AG04449 (cell line): ENCODE results near the gene IGF1R.

ENCODE experiments used
- CTCF ChIA-PET: fragments of 350-600 bp; formaldehyde crosslinking; extraction: SDS; loops from one replicate; lab custom pipeline; 2021; ENCODE audit warnings: antibody characterized with exemption; lab: Yijun Ruan, JAX
- POLR2A ChIA-PET: fragments of 400-600, 350-600 bp; formaldehyde crosslinking; extraction: SDS; loops from one replicate; lab custom pipeline; 2020; ENCODE audit warnings: antibody characterized with exemption, inconsistent platforms; lab: Yijun Ruan, JAX
- DNase-seq: peaks from one replicate; pipeline ENCODE4 v3.0.0-alpha.2; 2010; ENCODE audit warnings: low read depth, low spot score
- H3K4me3 ChIP-seq: 2 replicates; pipeline ENCODE4 v1.5.1; 2011; ENCODE audit warnings: low read depth, mild to moderate bottlenecking, control low read depth, low read length
- TF ChIP-seq, protein P1 (sequence below): IDR thresholded peaks from one replicate; pipeline ENCODE4 v1.5.1; 2011; ENCODE audit warnings: mild to moderate bottlenecking, moderate library complexity, low read length, control low read depth, inconsistent platforms; ENCODE audit not compliant: insufficient read depth; ENCODE audit errors: missing control alignments

The IGF1R gene

DNA sequence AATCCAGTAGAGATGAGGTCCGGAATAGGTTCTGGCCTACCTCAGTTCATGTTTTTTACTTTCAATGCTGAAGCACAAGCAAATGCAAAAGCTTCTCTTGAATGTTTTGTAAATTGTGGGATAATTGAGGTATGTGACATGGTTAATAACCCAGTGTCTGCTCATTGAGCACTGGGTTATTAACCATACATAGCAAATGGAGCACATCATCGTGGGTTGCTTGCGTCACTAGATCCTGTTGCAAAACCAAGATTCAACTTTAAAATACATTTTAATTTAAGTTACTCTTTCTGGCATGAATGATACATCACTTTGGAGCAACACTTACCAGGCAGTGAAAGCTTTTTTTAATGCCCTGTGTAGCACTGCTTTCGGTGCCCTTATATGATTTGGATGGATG lies 165.6 kb downstream of the IGF1R start:
- no peak overlapping the region for H3K4me3 ChIP-seq
- TF ChIP-seq, protein P1, sequence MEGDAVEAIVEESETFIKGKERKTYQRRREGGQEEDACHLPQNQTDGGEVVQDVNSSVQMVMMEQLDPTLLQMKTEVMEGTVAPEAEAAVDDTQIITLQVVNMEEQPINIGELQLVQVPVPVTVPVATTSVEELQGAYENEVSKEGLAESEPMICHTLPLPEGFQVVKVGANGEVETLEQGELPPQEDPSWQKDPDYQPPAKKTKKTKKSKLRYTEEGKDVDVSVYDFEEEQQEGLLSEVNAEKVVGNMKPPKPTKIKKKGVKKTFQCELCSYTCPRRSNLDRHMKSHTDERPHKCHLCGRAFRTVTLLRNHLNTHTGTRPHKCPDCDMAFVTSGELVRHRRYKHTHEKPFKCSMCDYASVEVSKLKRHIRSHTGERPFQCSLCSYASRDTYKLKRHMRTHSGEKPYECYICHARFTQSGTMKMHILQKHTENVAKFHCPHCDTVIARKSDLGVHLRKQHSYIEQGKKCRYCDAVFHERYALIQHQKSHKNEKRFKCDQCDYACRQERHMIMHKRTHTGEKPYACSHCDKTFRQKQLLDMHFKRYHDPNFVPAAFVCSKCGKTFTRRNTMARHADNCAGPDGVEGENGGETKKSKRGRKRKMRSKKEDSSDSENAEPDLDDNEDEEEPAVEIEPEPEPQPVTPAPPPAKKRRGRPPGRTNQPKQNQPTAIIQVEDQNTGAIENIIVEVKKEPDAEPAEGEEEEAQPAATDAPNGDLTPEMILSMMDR, result no peak
- ChIA-PET CTCF (interaction anchor here (1.2 to 2.6 kb wide), 3 partner anchors 10 to 150 kb away, joined by 3 to 6 read pairs (median 3); no protein-coding TSS in a partner anchor), POLR2A (no interaction called here)
- peak; percentile 14 for DNase-seq

GRCh38 chr15:98815207-98815606 lies 166.9 kb downstream of the IGF1R start:
- CTCF ChIA-PET, result interaction anchor here (1.3 to 2.6 kb wide), 4 partner anchors 8 to 36 kb away, joined by 3 to 7 read pairs (median 4); no protein-coding TSS in a partner anchor
- DNase-seq, result no peak
- TF ChIP-seq, protein P1, result no peak
- POLR2A ChIA-PET, result no interaction called here
- H3K4me3 ChIP-seq, result no peak overlapping the region

- ChIA-PET POLR2A (no interaction called here), CTCF (interaction anchor here (1.8 kb wide), 1 partner anchor 298 kb away, joined by 4 read pairs; no protein-coding TSS in a partner anchor)
- no peak overlapping the region for H3K4me3 ChIP-seq
- TF ChIP-seq, protein P1, result no peak
- no peak for DNase-seq
Observed at GRCh38 chr15:98817745-98818144, 169.4 kb downstream of the IGF1R start.

DNA sequence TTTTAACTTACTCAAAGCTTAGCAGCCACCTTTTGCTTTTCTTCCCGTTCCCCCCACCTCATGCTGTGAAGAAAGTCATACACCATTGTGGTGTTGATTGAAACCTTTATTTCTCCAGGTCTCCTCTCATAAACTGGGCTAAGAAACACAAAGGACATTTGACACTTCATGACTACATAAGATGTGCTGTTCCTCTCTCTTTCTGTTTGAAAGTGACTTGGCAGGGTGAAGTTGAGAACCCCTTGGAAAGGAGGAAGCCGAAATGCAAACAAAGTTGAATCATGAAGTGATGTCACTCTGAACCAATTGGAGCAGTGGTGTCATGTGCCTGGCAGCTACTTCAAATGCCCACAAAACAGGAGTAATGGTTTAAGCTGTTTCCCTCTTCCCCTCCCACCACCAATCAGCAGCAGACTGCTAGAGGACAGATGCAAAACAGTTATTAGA lies 174.7 kb downstream of the IGF1R start:
- CTCF ChIA-PET, result interaction anchor here (0.7 to 1.6 kb wide), 4 partner anchors 14 to 45 kb away, joined by 3 read pairs; no protein-coding TSS in a partner anchor
- peak; percentile 58 for DNase-seq
- TF ChIP-seq, protein P1, result no peak
- POLR2A ChIA-PET, result interaction anchor here (0.8 kb wide), 1 partner anchor 13 kb away, joined by 5 read pairs; no protein-coding TSS in a partner anchor
- no peak overlapping the region for H3K4me3 ChIP-seq

GRCh38 chr15:98823616-98824015 lies 175.3 kb downstream of the IGF1R start:
- DNase-seq, result no peak
- CTCF ChIA-PET, result interaction anchor here (0.9 to 1.7 kb wide), 3 partner anchors 9 to 46 kb away, joined by 3 to 6 read pairs (median 3); no protein-coding TSS in a partner anchor

DNA sequence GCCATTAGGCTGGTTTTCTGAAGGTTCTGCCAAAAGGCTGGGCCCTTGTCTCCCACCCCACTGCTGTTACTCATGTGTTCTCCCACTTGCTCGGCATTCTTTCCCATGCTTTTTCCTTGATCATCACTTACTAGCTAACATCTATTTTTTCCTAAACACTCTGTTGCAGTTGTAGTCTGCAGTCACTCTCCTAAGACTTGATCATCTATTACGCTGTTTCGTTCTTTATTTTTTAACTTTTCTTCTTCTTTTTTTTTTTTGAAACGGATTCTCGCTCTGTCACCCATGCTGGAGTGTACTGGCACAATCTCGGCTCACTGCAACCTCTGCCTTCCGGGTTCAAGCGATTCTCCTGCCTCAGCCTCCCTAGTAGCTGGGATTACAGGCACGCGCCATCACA lies 176.3 kb downstream of the IGF1R start:
- CTCF ChIA-PET, result interaction anchor here (1.7 kb wide), 1 partner anchor 10 kb away, joined by 6 read pairs; no protein-coding TSS in a partner anchor
- POLR2A ChIA-PET, result no interaction called here
- TF ChIP-seq, protein P1, result no peak
- no peak for DNase-seq
- no peak overlapping the region for H3K4me3 ChIP-seq

More at GRCh38 chr15:98823616-98824015, 175.3 kb downstream of the IGF1R start:
- TF ChIP-seq, protein P1, result no peak
- H3K4me3 ChIP-seq, result no peak overlapping the region
- POLR2A ChIA-PET, result interaction anchor here (0.8 kb wide), 1 partner anchor 14 kb away, joined by 5 read pairs; no protein-coding TSS in a partner anchor
